AG10803 (cell line): ENCODE results near the gene ZNF628.

Source experiments
- DNase-seq: peaks from one replicate; pipeline ENCODE4 v3.0.0; 2010; ENCODE audit warnings: low read depth
- H3K4me3 ChIP-seq: 2 replicates; pipeline ENCODE4 v1.5.1; 2011; ENCODE audit warnings: mild to moderate bottlenecking, low read length, control low read depth
- CTCF ChIP-seq: conservative IDR thresholded peaks from 2 replicates; pipeline ENCODE4 v1.5.1; 2011; ENCODE audit warnings: mild to moderate bottlenecking, low read length, control low read depth, inconsistent platforms

ZNF628 gene

GRCh38 chr19:55466241-55466614 lies 10.2 kb upstream of the ZNF628 start:
- no peak for DNase-seq
- no peak overlapping the region for H3K4me3 ChIP-seq
- no peak for TF ChIP-seq CTCF

- DNase-seq, result peak; percentile 86
- TF ChIP-seq CTCF, result peak; percentile 63
- H3K4me3 ChIP-seq, result no peak overlapping the region
These were observed 9.0 kb upstream of the ZNF628 start for GRCh38 chr19:55467236-55468053.

- no peak overlapping the region for H3K4me3 ChIP-seq
- no peak for TF ChIP-seq CTCF
- DNase-seq, result no peak
These were observed 8.4 kb upstream of the ZNF628 start for GRCh38 chr19:55468054-55468393.

GRCh38 chr19:55471266-55471665 lies 5.2 kb upstream of the ZNF628 start:
- no peak for TF ChIP-seq CTCF
- no peak overlapping the region for H3K4me3 ChIP-seq
- DNase-seq, result no peak

GRCh38 chr19:55472463-55472862 lies 4.0 kb upstream of the ZNF628 start:
- H3K4me3 ChIP-seq, result no peak overlapping the region
- TF ChIP-seq CTCF, result no peak
- DNase-seq, result peak; percentile 86

GRCh38 chr19:55473225-55474012 lies 3.0 kb upstream of the ZNF628 start:
- TF ChIP-seq CTCF, result no peak
- DNase-seq, result no peak
- H3K4me3 ChIP-seq, result no peak overlapping the region
